NCI-H1694 treated with DMSO at 0.1 percent for 48 hours (cell line): Measurements from ENCODE around the gene OR2V2.
"Not testable (repeated sequence)": the region's sequence is repeated elsewhere in the genome, so short reads cannot be mapped to it uniquely, and the experiment has no call there.

ENCODE experiments used
- DNase-seq: peaks from one replicate; lab custom pipeline; 2025; lab: John Stamatoyannopoulos, UW

Gene OR2V2

DNA sequence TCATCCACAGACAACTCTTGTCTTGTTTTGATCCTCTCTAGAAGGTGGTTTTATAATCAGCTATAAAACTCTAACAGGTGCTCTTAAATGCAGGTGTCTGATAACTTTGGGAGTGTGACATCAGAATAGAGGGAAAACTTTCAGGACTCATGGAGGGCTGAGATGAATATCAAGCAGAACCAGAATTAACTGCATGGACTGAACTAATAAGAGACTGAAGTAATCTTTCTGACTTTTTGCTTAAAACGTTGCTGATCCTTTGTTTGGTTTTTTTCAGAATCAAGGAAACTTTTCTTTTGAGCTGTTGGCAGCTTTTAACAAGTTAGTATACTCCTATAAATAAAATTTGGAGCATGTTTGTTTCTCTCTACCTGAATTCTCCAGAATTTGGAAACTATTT, 2.3 kb upstream of the OR2V2 start:
- DNase-seq = no peak

DNA sequence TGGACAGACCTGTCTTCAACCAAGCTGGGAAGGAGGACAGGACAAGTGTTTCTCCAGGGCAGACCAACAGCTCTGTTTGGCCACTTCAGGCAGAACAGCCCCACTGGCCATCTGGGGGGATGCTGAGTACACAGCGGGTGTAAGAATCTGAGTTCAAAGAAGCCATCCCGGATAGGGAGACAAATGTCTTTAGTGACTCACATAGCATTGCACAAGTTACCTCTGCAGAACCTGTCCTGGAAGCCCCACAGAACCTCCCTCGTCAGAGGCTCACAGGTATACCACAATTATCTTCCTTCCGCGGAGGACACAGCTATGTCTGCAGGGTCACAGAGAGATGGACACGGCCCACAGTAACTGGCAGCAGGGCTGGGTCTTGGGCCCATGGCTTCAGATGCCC, 2.0 kb downstream of the OR2V2 start:
- DNase-seq = no peak

DNA sequence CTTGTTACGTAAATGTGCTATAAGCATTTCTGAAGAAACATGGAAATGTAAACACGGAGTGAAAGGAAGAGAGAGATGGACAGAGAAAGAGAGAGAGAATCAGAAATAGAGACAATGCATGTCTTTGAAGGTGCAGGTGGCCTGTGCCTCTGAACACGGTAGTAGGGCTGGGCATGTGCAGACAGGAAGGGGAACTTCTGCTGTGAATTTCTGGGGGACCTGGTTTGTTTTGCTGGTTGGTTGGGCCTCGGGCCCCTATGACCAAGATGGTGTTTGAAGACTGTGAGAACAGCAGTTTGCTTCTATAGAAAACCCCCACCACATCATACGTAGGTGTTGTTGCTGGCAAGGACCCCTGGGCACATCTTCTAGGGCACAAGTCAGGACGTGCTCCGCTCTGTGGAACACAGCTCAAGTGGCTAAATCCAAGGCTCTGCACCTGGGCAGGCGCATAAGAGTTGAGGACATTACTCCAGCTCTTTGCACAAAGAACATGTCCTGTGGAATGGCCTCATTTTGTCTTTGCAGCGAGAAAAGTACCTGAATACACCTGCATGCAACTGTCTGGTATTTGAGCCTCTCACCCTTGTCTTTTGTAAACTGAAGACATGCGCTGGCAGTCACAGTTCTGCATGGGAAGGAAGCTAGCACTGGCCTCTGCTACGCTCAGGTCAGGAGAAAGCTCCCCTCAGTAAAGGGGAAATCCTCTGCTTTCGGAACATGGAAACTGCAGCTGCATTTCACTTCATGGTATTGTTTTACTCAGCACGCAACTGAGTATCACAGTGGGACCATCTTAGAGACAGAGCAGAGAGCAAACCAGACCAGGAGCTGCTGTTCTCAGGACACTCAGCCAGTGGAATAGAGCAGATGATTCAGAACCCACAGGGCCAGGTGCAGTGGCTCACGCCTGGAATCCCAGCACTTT, 2.7 kb downstream of the OR2V2 start:
- DNase-seq = no peak

DNA sequence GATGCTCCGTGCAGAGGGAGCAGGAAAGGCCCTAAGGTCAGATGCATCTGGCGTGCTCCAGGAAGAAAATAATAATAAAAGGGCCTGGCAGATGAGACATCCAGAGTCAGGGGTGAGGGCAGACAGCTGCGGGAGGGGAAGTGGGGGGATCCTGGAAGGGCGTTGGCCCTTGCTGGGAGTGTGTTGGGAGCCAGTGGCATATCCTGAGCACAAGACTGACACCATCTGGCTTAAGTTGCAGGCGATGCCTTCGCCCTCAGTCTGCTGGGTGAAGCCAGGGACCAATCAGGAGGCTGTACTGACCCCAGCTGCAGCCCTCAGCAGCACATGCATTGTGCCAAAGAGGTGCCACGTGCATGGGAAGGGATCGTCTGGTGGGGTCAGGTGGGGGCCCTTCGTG, 3.8 kb downstream of the OR2V2 start:
- DNase-seq = peak; percentile 9

DNA sequence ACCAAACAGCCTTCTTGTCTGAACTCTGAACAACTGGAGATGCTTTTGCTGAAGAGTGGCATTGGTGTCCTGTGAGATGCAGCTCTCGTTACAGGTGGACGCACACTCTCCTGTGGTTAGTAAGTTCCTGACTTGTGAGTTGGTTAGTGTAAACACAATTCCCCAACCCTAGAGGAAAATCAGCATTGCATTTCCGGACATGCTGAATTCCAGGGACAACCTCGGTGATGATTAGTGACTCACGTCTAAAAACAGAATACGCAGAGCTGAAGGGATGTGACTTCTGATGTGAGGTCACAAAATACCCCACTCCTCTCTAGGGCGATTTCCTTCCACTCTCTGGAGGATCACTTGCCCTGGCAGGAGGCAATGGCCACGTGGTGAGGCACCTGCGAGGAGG, 5.0 kb downstream of the OR2V2 start:
- DNase-seq = no peak

DNA sequence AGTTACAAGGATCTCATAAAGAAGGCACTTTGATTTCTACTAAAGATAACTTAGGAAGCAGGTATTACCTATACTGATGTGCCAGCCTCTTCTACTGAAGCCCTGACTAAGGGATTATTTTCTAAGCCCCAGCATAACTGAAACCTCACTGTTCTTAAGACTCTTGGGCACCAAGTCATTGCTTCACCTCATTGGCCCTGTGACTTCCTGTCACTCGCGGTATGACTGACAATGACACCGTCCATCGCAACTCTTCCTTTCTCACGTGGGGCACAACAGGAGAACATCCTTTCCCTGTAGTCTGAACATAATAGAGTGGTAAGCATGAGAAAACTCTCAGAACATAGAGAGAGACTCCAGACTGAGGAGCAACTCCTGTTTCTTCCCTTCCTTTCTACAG, 6.4 kb downstream of the OR2V2 start:
- no peak for DNase-seq

DNA sequence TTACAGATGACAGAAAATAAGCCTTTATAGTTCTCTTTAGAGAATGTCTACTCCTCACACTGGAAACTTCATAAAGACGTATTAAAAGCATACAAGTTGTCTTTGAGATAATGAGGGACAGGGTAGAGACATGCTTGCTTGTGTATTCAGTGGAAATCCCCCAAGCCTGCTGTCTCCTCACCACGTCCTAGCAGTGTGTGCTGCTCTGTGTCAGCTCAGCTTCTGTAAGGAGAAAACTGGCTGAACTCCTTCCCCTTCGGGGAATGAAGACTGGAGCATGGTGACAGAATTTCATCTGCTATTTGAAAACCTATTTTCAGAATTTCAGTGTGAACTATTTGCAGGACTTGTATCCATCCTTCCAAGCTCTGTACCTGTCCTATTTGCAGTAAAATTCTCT, 9.4 kb downstream of the OR2V2 start:
- DNase-seq = no peak

DNA sequence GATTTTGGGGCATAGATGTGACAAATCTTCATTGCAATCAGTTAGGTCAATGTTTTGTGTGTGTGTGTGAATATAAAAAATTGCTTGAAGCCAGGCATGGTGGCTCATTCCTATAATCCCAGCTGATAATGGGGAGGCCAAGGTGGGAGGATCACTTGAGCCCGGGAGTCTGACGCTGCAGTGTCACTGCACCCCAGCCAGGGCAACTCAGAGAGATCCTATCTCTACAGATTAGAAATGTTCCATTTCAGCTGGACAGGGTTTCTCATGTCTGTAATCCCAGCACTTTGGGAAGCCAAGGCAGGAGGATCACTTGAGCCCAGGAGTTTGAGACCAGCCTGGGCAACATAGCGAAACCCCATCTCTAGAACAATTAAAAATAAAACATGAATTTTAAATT, 11.5 kb downstream of the OR2V2 start:
- DNase-seq = no peak

DNA sequence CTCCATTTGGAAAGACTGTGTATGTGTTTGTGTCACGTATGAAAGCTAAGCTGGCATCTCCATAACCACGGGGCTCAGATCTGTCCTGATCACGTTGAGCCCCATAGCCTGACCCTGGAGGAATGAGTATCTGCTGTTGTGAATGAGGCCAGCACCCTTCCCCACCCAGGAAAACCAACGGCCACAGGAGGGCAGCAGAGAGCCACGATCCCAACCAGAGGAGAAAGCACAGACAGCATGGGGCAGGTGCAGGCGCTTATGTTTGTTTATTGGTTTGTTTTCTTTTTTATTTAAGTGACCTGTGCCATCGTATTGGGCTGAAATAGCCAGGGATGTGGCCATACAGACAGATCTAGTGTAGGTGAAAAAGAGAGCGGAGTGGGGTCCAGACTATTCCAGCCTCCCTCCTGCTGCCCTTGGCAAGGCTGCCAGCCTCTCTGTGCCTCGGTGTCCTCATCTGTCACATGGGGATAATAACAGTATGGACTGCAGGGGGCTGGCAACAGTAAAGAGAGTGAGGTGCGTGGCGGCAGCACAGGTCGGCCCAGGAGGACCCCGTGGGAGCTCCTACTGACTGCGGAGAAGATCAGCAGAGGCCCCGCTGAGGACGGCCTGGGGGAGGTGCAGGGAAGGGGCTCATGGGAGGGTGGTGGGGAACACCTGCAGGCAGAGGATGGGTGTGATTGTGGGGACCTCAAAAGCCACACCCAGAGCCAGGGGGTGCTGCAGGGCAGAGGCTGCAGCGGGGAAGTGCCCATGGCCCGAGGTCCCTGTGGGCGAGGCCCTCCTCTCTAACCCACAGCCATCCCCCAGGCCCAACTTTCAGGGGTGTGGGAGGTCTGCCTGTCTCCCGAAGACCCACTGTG, 12.1 kb downstream of the OR2V2 start:
- DNase-seq = peak; percentile 59

DNA sequence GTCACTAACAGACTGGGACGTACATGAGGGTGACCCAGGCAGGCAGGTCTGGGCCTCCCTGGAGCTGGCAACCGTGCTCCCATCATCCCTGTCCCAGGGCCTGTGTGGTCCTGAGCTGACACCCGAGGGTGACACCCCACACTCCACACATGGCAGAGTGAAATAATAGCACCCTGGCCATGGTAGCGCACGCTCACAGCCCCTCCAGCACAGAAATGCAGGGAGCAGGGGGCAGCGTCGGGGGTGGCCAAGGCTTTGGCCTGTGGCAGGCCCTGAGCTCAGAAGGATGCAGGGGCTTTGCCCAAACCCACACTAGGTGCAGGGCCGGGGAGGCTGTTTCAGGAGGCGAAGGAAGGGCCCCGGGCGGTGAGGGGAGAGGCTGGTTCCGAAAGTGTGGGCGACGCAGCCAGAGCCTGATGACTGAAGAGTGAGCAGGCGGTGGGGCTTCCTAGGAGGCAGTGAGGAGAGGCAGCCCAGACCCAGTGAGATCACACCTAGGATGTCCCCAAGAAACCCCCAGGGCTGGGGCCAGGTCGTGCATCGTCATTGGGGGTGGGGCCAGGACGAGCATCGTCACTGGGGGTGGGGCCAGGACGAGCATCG, 12.9 kb downstream of the OR2V2 start:
- no peak for DNase-seq

DNA sequence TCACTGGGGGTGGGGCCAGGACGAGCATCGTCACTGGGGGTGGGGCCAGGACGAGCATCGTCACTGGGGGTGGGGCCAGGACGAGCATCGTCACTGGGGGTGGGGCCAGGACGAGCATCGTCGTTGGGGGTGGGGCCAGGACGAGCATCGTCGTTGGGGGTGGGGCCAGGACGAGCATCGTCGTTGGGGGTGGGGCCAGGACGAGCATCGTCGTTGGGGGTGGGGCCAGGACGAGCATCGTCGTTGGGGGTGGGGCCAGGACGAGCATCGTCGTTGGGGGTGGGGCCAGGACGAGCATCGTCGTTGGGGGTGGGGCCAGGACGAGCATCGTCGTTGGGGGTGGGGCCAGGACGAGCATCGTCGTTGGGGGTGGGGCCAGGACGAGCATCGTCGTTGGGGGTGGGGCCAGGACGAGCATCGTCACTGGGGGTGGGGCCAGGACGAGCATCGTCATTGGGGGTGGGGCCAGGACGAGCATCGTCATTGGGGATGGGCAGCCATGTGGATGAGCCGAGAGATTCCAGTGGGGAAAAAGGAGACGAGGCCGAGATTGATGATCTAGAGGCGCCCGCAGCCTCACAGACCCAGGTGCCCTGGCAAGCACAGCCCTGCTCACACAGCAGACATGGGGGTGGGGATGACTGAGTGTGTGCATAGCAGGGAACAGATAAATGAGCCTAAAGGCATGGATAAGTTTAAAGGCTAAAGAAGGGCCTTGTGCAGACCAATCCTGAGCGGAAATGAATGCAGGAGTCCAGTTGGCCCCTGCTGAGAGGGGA, 13.6 kb downstream of the OR2V2 start:
- DNase-seq = not testable (repeated sequence)

DNA sequence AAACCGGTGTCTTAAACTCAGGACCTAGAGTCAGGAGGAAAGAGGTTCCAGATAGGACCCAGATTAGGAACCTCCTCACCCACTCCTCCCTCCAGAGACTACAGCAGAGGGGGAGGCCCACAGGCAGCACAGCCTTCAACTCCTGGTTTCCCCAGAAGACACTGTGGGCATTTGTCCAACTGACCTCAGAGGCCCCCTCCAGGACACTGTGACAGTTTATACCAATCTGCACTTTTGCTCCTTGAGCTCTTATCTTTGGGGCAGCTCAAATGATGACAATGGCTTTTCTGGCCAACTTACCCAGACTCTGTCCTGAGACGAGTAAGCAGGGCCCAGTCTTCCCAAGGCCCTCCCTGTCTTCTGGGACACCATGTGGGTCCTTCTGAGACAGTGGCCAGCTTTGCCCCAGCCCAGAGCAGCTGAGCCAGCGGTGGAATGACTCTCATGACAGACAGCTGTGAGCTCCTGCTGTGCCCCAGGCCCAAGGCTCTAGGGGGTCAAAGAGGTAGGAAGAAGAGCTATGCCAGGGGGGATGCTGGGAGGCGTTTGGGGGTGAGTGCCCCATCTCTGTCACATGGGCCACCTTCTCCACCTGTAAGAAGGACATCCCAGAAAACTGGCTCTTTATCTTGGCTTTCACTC, 14.3 kb downstream of the OR2V2 start:
- no peak for DNase-seq

DNA sequence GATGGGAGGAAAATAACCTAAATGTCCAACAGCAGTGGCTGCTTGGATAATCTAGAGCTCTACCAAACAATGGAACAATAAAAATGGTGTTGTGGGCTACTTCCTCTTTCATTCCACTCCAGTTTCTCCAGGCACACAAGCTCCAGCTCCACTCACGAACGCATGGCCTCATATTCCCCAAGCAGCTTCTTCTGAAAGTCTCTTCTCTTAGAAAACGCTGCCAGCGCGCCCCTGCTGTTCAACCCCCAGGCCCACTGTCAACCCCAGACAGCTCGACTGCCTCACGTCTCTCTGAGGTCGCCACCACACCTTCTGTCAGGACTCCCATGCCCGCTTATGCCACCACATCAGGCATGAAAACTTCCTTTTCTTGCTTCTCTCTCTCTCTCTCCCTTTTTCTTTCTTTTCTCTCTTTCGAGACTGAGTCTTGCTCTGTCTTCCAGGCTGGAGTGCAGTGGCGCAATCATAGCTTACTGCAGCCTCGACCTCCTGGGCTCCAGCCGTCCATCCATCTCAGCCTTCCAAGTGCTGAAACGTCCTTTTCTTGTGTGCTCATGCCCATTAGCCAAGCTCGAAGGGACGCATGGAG, 16.2 kb downstream of the OR2V2 start:
- no peak for DNase-seq

DNA sequence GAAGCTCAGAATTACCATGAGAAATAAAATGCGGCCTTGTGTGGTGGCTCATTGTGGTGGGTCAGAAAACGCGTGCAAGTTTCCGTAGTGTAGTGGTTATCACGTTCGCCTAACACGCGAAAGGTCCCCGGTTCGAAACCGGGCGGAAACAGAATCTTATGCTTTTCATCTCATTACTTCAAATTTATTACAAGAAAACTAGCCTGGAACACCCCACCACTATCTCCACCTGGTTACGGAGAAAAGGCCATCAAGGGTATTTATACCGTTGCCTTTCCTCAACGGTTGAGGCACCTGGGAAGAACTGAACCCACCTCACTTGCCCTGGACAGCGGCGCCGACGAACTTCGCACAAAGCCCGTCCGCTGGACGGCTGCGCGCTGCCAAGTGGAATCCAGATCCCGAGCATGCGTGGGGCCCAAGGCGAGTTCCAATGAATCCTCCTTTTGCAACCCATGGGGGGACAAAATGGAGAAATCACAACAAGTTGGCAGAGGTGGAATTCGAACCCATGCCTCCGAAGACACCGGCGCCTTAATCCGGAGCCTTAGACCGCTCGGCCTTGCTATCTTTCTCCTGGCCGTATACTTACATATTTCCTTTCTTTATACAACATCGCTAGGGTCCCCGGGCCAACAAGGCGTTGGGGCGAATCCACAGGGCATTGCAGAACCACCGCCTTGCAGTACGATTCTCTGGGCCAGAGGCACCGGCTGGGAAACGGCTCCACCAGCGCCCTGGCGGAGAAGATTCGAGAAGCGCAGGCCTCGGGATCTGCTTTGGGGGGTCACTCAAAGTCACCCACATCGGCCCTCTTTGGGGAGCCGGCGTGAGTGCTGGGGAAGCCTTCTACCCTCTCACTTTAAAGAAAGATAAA, 16.9 kb downstream of the OR2V2 start:
- DNase-seq = no peak

DNA sequence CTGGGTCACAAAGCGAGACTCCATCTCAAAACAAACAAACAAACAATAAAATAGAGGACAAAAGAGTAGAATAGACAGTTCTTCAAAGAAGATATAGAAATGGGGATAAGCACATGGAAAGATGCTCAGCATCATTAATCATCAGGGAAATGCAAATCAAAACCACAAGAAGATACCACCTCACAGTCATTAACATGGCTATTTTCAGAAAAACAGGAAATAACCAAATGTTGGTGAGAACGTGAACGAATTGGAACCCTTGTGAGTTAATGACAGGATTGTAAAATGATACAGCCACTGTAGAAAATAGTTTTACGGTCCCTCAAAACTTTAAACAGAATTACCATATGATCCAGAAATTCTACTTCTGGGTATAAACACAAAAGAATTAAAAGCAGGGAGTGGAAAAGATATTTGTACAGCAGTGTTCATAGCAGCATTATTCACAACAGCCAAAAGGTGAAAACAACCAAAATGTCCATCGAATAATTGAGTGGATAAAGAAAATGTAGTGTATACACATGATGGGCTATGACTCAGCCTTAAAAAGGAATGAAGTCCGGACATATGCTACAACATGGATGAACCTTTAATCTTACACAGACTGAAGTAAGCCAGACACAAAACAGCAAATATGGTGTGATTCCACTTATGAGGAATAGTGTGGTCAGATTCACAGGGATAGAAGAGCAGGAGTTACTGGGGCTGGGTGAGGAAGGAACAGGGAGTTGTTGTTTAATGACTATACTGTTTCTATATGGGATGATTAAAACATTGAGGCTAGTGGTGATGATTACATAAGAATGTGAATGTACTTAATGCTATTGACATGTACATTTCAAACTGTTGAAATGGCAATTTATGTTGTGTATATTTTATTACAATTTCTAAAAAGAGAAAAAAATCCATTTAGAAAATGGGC, 19.7 kb downstream of the OR2V2 start:
- DNase-seq = no peak

DNA sequence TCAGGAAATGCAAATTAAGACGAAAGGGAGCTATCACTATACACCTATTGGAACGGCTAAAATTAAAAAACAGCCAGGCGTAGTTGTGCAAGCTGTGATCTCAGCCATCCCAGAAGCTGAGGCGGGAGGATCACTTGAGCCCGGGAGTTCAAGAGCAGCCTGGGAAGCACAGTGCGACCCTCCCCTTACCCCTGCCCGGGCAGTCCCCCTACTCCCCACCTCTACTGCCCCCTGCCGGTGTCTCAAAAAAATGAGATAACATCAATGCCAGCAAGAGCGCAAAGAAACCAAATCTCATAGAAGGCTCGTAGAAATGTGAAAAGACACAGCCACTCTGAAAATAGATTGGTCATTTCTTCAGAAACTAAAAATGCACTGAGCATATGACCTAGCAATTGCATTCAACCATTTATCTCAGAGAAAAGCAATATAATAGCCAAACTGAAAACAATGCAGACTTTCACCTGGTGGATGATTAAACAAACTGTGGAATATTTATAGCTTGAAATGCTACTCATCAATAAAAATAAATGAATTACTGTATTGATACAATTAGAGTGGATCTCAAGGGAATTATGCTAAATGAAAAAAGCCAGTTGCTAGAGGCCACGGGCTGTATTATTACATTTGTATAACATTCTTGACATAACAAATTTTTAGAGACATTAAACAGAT, 20.6 kb downstream of the OR2V2 start:
- peak; percentile 49 for DNase-seq

DNA sequence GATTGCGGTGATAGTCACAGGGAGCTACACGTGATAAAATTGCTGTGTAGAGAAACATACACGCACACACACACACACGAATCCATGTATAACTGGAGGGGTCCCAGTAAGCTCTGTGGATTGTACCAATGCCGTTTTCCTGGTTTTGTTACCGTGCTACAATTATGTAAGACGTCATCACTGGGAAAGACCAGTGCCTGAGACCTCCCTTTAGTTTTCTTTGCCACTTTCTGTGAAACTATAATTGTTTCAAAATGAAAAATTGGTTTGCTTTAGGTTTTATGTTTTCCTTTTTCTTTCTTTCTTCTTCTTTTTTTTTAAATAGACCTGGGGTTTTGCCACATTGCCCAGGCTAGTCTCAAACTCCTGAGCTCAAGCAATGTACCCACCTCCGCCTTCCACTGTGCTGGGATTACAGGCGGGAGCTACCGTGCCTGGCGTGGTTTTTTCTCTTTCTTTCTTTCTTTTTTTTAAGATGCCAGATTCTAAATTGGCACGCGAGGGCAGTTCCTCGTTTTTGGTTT, 21.3 kb downstream of the OR2V2 start:
- DNase-seq = no peak
